A549 (cell line): ENCODE data around the gene ATP2A2. TPM values are rescaled to one million over a fixed set of nuclear protein-coding genes. Genes with fewer than 3 reads are reported as not detected.

Experiments
- ATAC-seq, 2 experiments: fragments of 200-7000 bp in 1 of 2; fragments of >200 bp in 1 of 2; cut with Nextera tagmentation in 1 of 2; cut with Tn5 transposase in 1 of 2; 3 replicates each; pipeline versions ENCODE4 v1.8.0 to v1.9.1; 2018 to 2020; ENCODE audit warnings: mild to moderate bottlenecking in 1 of 2, moderate library complexity in 1 of 2
- CTCF ChIA-PET: fragments of 300-600 bp; sonication (Branson Sonifier 250); formaldehyde crosslinking; extraction: SDS; loops from one replicate; lab custom pipeline; 2021; ENCODE audit warnings: antibody characterized with exemption, inconsistent platforms; lab: Yijun Ruan, JAX
- POLR2A ChIA-PET: fragments of 350-600 bp; formaldehyde crosslinking; extraction: SDS; loops from one replicate; lab custom pipeline; 2021; ENCODE audit warnings: antibody characterized with exemption, inconsistent platforms; lab: Yijun Ruan, JAX
- DNase-seq, 2 experiments: peaks; one replicate each; pipeline versions ENCODE4 v3.0.0 to v3.0.0-alpha.2; 2011 to 2016; ENCODE audit warnings: low read depth in 1 of 2, low spot score in 1 of 2
- FAIRE-seq: peaks from 2 replicates; lab custom pipeline; 2011; peaks lifted over from hg19 to GRCh38; lab: Jason Lieb, UNC
- H3K27ac ChIP-seq, 2 experiments: fragments of >200 bp; sonication (Bioruptor Twin); formaldehyde crosslinking; 3 replicates each; pipeline ENCODE4 v1.5.1; 2016 to 2017
- H3K4me1 ChIP-seq: fragments of >200 bp; sonication (Bioruptor Twin); formaldehyde crosslinking; 3 replicates; pipeline ENCODE4 v1.6.1; 2016
- H3K4me2 ChIP-seq: fragments of >200 bp; sonication (Bioruptor Twin); formaldehyde crosslinking; 3 replicates; pipeline ENCODE4 v1.6.1; 2016
- H3K4me3 ChIP-seq: fragments of >200 bp; sonication (Bioruptor Twin); formaldehyde crosslinking; 3 replicates; pipeline ENCODE4 v1.5.1; 2016
- H3K9me3 ChIP-seq: fragments of >200 bp; sonication (Bioruptor Twin); formaldehyde crosslinking; 3 replicates; pipeline ENCODE4 v1.6.1; 2016
- BHLHE40 ChIP-seq: IDR thresholded peaks from 2 replicates; pipeline ENCODE4 v1.6.1; 2012; ENCODE audit warnings: low read depth, low read length, inconsistent platforms
- CBX2 ChIP-seq: fragments of 200-600 bp; sonication (generic); IDR thresholded peaks from 2 replicates; pipeline ENCODE4 v1.6.1; 2016; ENCODE audit warnings: low read depth, mild to moderate bottlenecking, borderline replicate concordance
- CBX8 ChIP-seq: fragments of 200-600 bp; sonication (generic); IDR thresholded peaks from 2 replicates; pipeline ENCODE4 v1.6.1; 2016
- FOSB ChIP-seq: fragments of 250-450 bp; sonication (Bioruptor Pico); IDR thresholded peaks from 2 replicates; pipeline ENCODE4 v1.5.0; 2020; ENCODE audit warnings: mild to moderate bottlenecking, moderate library complexity
- FOXS1 ChIP-seq: fragments of 250-450 bp; sonication (Bioruptor Pico); IDR thresholded peaks from 2 replicates; pipeline ENCODE4 v1.5.0; 2020; ENCODE audit warnings: mild to moderate bottlenecking, moderate library complexity
- GATA3 ChIP-seq: IDR thresholded peaks from 2 replicates; pipeline ENCODE4 v1.6.1; 2012; ENCODE audit warnings: borderline replicate concordance
- HEYL ChIP-seq: fragments of 250-450 bp; sonication (Bioruptor Pico); IDR thresholded peaks from 2 replicates; pipeline ENCODE4 v1.8.0; 2021; ENCODE audit warnings: mild to moderate bottlenecking, moderate library complexity
- HOXB13 ChIP-seq: fragments of 250-450 bp; sonication (Bioruptor Pico); IDR thresholded peaks from 2 replicates; pipeline ENCODE4 v1.5.0; 2020; ENCODE audit warnings: low read depth, mild to moderate bottlenecking, moderate library complexity
- HOXB5 ChIP-seq: fragments of 250-450 bp; sonication (Bioruptor Pico); IDR thresholded peaks from 2 replicates; pipeline ENCODE4 v1.5.0; 2020; ENCODE audit warnings: mild to moderate bottlenecking, moderate library complexity
- JUNB ChIP-seq: fragments of >200 bp; sonication (Bioruptor Twin); formaldehyde crosslinking; IDR thresholded peaks from 2 replicates; pipeline ENCODE4 v1.6.1; 2016
- MYC ChIP-seq: IDR thresholded peaks from 2 replicates; pipeline ENCODE4 v1.6.1; 2012; ENCODE audit warnings: mild to moderate bottlenecking, inconsistent platforms, low read length, improper control_type of control experiment, borderline replicate concordance
- NFE2L2 ChIP-seq: fragments of 150-350 bp; conservative IDR thresholded peaks from 2 replicates; pipeline ENCODE4 v1.6.1; 2014; ENCODE audit warnings: low read length
- NPAS2 ChIP-seq: fragments of 250-450 bp; sonication (Bioruptor Pico); IDR thresholded peaks from 2 replicates; pipeline ENCODE4 v1.8.0; 2022; ENCODE audit warnings: mild to moderate bottlenecking, moderate library complexity, borderline replicate concordance
- NR3C1 ChIP-seq: fragments of >200 bp; sonication (Bioruptor Twin); formaldehyde crosslinking; IDR thresholded peaks from 3 replicates; pipeline ENCODE4 v1.6.1; 2017
- PHF8 ChIP-seq: fragments of 200-600 bp; sonication (generic); IDR thresholded peaks from 2 replicates; pipeline ENCODE4 v1.6.1; 2016; ENCODE audit warnings: low read depth, mild to moderate bottlenecking, antibody characterized with exemption, moderate library complexity, borderline replicate concordance
- POLR2A ChIP-seq: IDR thresholded peaks from 2 replicates; pipeline ENCODE4 v1.6.1; 2012; ENCODE audit warnings: mild to moderate bottlenecking, low read length
- RAD21 ChIP-seq, 2 experiments: fragments of >200 bp in 1 of 2; sonication (Bioruptor Twin) in 1 of 2; formaldehyde crosslinking in 1 of 2; IDR thresholded peaks in 1 of 2; conservative IDR thresholded peaks in 1 of 2; 2 replicates in 1 of 2; 3 replicates in 1 of 2; pipeline ENCODE4 v1.6.1; 2012 to 2018; ENCODE audit warnings: inconsistent platforms in 1 of 2
- RARB ChIP-seq: fragments of 250-450 bp; sonication (Bioruptor Pico); IDR thresholded peaks from 2 replicates; pipeline ENCODE4 v1.8.0; 2021; ENCODE audit warnings: mild to moderate bottlenecking, moderate library complexity
- RCOR1 ChIP-seq: fragments of 150-350 bp; IDR thresholded peaks from 2 replicates; pipeline ENCODE4 v1.6.1; 2014; ENCODE audit warnings: antibody characterized with exemption, low read length, low read depth
- RNF2 ChIP-seq: fragments of 200-600 bp; sonication (generic); IDR thresholded peaks from 2 replicates; pipeline ENCODE4 v1.6.1; 2016; ENCODE audit warnings: low read depth, mild to moderate bottlenecking, antibody characterized with exemption, moderate library complexity, borderline replicate concordance
- SMC3 ChIP-seq: fragments of >200 bp; sonication (Bioruptor Twin); formaldehyde crosslinking; IDR thresholded peaks from 3 replicates; pipeline ENCODE4 v1.6.1; 2018; ENCODE audit warnings: inconsistent platforms
- ZSCAN20 ChIP-seq: fragments of 250-450 bp; sonication (Bioruptor Pico); IDR thresholded peaks from 2 replicates; pipeline ENCODE4 v1.8.0; 2022; ENCODE audit warnings: mild to moderate bottlenecking, moderate library complexity
- WGBS: methylation state at CpG from one replicate; pipeline ENCODE4 v1.1.6; 2017; ENCODE audit errors: missing lambda C conversion rate; 5-methylcytosine and 5-hydroxymethylcytosine counted together
- polyA plus RNA-seq, 4 experiments: library from polyadenylated mRNA; depleted of rRNA in 3 of 4; stranded (reverse); fragments of >200 nt; fragmentation: RNase III in 1 of 4; extraction: RNeasy Plus Mini Kit Qiagen cat#74134 plus additional on column Dnase treatment in 1 of 4; gene quantifications; 2 replicates in 3 of 4; 3 replicates in 1 of 4; pipeline ENCODE4 v1.2.3, GENCODE V29; 2011 to 2017
- TF ChIP-seq, protein P1 (sequence below): fragments of >200 bp; sonication (Bioruptor Twin); formaldehyde crosslinking; IDR thresholded peaks from 2 replicates; pipeline ENCODE4 v1.6.1; 2016
- TF ChIP-seq, protein P2 (sequence below): IDR thresholded peaks from 2 replicates; pipeline ENCODE4 v1.6.1; 2012; ENCODE audit warnings: low read depth, borderline replicate concordance
- TF ChIP-seq, protein P3 (sequence below): fragments of 150-350 bp; IDR thresholded peaks from 2 replicates; pipeline ENCODE4 v1.6.1; 2014; ENCODE audit warnings: low read depth, mild to moderate bottlenecking, low read length
- TF ChIP-seq, protein P4 (sequence below): fragments of >200 bp; sonication (Bioruptor Twin); formaldehyde crosslinking; IDR thresholded peaks from 3 replicates; pipeline ENCODE4 v1.6.1; 2016
- TF ChIP-seq, protein P5 (sequence below): fragments of 450-650 bp; IDR thresholded peaks from 2 replicates; pipeline ENCODE4 v1.6.1; 2014; ENCODE audit warnings: antibody characterized with exemption
- TF ChIP-seq, protein P6 (sequence below): fragments of 250-450 bp; sonication (Bioruptor Pico); IDR thresholded peaks from 2 replicates; pipeline ENCODE4 v1.5.0; 2021; ENCODE audit warnings: mild to moderate bottlenecking, moderate library complexity, borderline replicate concordance

ATP2A2 gene
- polyA plus RNA-seq, 2 of the 4 experiments (the other 2 are of a cell fraction), result 342 to 415 TPM

DNA sequence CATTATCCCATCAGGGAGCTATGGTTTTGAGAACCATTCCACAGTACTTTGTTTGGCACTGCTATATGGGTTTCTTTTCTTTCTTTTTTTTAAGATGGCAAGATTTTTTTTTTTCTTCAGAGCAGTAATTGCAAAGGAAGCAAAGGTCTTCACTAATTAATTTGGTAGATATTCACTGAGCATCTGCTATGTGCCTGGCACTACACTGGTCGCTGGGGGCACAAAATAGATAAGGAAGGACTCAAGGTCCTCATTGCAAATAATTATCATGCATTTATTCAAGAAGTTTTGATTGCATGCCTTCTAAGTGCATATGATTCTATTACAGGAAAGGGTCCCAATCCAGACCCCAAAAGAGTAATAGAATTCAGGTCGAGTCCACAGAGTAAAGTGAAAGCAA, 10.0 kb upstream of the ATP2A2 start:
- H3K4me1 ChIP-seq, result peaks cover 76% of the 10 kb centered on the region
- DNase-seq, result no peak
- no peaks in the 10 kb centered on the region for H3K9me3 ChIP-seq
- H3K4me3 ChIP-seq, result peak overlapping the region; percentile 10; the same call in 1 of the 3 replicates
- peak overlapping the region; percentile 97 to 99 for H3K27ac ChIP-seq
- TF ChIP-seq, protein P1, sequence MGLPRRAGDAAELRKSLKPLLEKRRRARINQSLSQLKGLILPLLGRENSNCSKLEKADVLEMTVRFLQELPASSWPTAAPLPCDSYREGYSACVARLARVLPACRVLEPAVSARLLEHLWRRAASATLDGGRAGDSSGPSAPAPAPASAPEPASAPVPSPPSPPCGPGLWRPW, result no peak
- TF ChIP-seq GATA3 (no peak), NFE2L2 (no peak), RAD21 (conservative IDR thresholded peaks at IDR 0.05 in 1 of 2, IDR thresholded peaks at IDR 0.05 in 1 of 2) (no peak), POLR2A (no peak), HOXB5 (CRISPR knock-in tag) (no peak), SMC3 (no peak), PHF8 (no peak), FOXS1 (CRISPR knock-in tag) (no peak), JUNB (no peak), BHLHE40 (no peak), FOSB (no peak), RNF2 (no peak)
- TF ChIP-seq, protein P2, sequence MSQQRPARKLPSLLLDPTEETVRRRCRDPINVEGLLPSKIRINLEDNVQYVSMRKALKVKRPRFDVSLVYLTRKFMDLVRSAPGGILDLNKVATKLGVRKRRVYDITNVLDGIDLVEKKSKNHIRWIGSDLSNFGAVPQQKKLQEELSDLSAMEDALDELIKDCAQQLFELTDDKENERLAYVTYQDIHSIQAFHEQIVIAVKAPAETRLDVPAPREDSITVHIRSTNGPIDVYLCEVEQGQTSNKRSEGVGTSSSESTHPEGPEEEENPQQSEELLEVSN, result no peak
- TF ChIP-seq, protein P3, sequence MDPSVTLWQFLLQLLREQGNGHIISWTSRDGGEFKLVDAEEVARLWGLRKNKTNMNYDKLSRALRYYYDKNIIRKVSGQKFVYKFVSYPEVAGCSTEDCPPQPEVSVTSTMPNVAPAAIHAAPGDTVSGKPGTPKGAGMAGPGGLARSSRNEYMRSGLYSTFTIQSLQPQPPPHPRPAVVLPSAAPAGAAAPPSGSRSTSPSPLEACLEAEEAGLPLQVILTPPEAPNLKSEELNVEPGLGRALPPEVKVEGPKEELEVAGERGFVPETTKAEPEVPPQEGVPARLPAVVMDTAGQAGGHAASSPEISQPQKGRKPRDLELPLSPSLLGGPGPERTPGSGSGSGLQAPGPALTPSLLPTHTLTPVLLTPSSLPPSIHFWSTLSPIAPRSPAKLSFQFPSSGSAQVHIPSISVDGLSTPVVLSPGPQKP, result no peak
- TF ChIP-seq, protein P4, sequence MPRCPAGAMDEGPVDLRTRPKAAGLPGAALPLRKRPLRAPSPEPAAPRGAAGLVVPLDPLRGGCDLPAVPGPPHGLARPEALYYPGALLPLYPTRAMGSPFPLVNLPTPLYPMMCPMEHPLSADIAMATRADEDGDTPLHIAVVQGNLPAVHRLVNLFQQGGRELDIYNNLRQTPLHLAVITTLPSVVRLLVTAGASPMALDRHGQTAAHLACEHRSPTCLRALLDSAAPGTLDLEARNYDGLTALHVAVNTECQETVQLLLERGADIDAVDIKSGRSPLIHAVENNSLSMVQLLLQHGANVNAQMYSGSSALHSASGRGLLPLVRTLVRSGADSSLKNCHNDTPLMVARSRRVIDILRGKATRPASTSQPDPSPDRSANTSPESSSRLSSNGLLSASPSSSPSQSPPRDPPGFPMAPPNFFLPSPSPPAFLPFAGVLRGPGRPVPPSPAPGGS, result no peak
- CTCF ChIA-PET, result interaction anchor here (1.0 to 1.6 kb wide), 5 partner anchors 9 to 169 kb away, joined by 3 to 12 read pairs (median 3); partner anchors contain the start of gene ATP2A2
- POLR2A ChIA-PET, result interaction anchor here (0.6 to 3.1 kb wide), 2 partner anchors 10 to 80 kb away, joined by 3 to 55 read pairs; partner anchors contain the start of gene ATP2A2
- FAIRE-seq, result no peak
- ATAC-seq, result no peak
- H3K4me2 ChIP-seq, result peak overlapping the region; percentile 95
- WGBS, result 29% methylated on average over 2 of the region's 2 CpGs

DNA sequence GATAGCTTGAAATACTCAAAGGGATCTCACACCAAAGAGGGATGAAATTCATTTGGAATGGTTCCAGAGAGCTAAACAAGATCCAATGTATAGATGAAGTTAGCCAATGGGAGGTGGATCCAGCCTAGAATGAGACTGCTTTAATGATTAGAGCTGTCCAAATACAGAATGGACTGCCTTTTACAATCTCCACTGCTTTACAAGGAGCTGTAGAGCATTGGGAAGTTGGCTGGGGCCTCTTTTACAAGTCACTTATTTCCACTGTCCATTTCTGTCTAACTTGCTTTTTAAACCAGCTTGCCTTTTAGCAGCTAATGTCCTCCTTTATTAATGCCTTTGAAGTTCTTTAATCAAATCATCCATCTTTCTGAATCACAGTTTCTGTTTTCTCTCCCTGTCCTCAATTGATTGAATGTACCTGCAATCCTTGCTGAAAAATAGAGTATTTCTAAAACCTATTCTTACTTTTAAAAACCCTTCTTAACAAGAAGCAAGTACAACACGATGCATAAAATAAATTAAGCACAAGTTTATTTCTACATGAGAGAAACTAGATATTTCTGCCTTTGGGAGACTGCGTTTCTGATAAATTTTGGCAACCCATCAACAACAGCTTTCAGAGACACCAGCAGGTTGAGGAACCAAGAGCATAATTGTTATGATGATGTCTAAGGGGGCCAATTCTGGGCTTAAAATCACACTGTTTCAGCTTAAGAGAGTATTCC, 3.4 kb upstream of the ATP2A2 start:
- ChIA-PET POLR2A (interaction anchor here (1.5 kb wide), 1 partner anchor 154 kb away, joined by 3 read pairs; the partner anchor contains the start of gene IFT81), CTCF (interaction anchor here (1.4 to 4.3 kb wide), 3 partner anchors 14 to 54 kb away, joined by 3 to 16 read pairs (median 3); no protein-coding TSS in a partner anchor)
- no peak for DNase-seq
- Histone ChIP-seq H3K9me3 (no peaks in the 10 kb centered on the region), H3K4me2 (peak overlapping the region; percentile 12; the same call in 2 of the 3 replicates), H3K27ac (peak overlapping the region; percentile 98 to 99), H3K4me1 (peaks cover 51% of the 10 kb centered on the region), H3K4me3 (no peak overlapping the region)
- no peak for TF ChIP-seq NR3C1
- ATAC-seq, result no peak
- FAIRE-seq, result no peak
- WGBS, result 70% methylated on average over 2 of the region's 2 CpGs

DNA sequence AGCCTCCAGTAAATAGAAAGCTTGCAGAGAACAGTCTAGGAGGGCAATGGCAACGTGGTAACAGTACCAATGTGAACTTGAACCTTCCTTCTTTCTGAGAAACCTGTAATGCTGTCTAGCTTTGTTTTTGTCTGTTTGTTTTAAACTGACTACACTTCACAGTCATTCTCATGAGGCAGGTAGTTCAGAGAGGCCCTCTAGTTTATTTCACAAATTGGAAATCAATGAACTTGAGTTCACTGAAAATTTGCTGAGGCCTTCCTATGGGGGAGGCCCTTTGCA, 2.9 kb upstream of the ATP2A2 start:
- DNase-seq (no peak), ATAC-seq (no peak), FAIRE-seq (no peak)
- Histone ChIP-seq H3K4me1 (peaks cover 48% of the 10 kb centered on the region), H3K9me3 (no peaks in the 10 kb centered on the region), H3K4me3 (no peak overlapping the region), H3K4me2 (peak overlapping the region; percentile 12; the same call in 2 of the 3 replicates), H3K27ac (peak overlapping the region; percentile 98 to 99)
- ChIA-PET CTCF (interaction anchor here (1.4 to 4.3 kb wide), 3 partner anchors 16 to 54 kb away, joined by 3 to 16 read pairs (median 12); no protein-coding TSS in a partner anchor), POLR2A (interaction anchor here (1.5 kb wide), 1 partner anchor 154 kb away, joined by 3 read pairs; the partner anchor contains the start of gene IFT81)
- 80% methylated on average over 1 of the region's 1 CpG for whole genome bisulfite sequencing
- TF ChIP-seq SMC3, result no peak
- TF ChIP-seq NPAS2 (CRISPR knock-in tag), result no peak
- no peak for TF ChIP-seq HOXB13 (CRISPR knock-in tag)
- no peak for TF ChIP-seq HEYL (CRISPR knock-in tag)
- TF ChIP-seq MYC, result no peak
- no peak for TF ChIP-seq CBX2
- TF ChIP-seq CBX8, result no peak
- no peak for TF ChIP-seq RARB (CRISPR knock-in tag)
- no peak for TF ChIP-seq POLR2A
- TF ChIP-seq, protein P5, sequence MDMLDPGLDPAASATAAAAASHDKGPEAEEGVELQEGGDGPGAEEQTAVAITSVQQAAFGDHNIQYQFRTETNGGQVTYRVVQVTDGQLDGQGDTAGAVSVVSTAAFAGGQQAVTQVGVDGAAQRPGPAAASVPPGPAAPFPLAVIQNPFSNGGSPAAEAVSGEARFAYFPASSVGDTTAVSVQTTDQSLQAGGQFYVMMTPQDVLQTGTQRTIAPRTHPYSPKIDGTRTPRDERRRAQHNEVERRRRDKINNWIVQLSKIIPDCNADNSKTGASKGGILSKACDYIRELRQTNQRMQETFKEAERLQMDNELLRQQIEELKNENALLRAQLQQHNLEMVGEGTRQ, result no peak
- TF ChIP-seq BHLHE40, result no peak
- TF ChIP-seq, protein P6, sequence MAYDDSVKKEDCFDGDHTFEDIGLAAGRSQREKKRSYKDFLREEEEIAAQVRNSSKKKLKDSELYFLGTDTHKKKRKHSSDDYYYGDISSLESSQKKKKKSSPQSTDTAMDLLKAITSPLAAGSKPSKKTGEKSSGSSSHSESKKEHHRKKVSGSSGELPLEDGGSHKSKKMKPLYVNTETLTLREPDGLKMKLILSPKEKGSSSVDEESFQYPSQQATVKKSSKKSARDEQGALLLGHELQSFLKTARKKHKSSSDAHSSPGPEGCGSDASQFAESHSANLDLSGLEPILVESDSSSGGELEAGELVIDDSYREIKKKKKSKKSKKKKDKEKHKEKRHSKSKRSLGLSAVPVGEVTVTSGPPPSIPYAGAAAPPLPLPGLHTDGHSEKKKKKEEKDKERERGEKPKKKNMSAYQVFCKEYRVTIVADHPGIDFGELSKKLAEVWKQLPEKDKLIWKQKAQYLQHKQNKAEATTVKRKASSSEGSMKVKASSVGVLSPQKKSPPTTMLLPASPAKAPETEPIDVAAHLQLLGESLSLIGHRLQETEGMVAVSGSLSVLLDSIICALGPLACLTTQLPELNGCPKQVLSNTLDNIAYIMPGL (CRISPR knock-in tag), result no peak
- TF ChIP-seq ZSCAN20 (CRISPR knock-in tag), result no peak
- TF ChIP-seq RCOR1, result no peak
